CD14-positive monocyte (primary cell): ENCODE measurements around the gene PPP1R10. TPM values are rescaled to one million over a fixed set of nuclear protein-coding genes. Genes with fewer than 3 reads are reported as not detected.

Source experiments
- DNase-seq, 3 donors: peaks; one replicate each; pipeline ENCODE4 v3.0.0-alpha.2; 2011 to 2022
- H2AFZ ChIP-seq: 2 replicates; pipeline ENCODE4 v1.6.0; 2012; ENCODE audit warnings: mild to moderate bottlenecking, low read depth, low read length, inconsistent platforms; ENCODE audit not compliant: insufficient read depth, poor library complexity, severe bottlenecking
- H3K27ac ChIP-seq, 2 donors: 1 replicate in 1 of 2; 2 replicates in 1 of 2; pipeline ENCODE4 v1.5.1; 2012 to 2013; ENCODE audit warnings: low read length in 2 of 2, control low read depth in 1 of 2, inconsistent platforms in 1 of 2, low read depth in 1 of 2, mild to moderate bottlenecking in 1 of 2
- H3K27me3 ChIP-seq, 2 donors: one replicate each; pipeline versions ENCODE4 v1.6.0 to v1.6.1; 2011 to 2013; ENCODE audit warnings: low read length in 2 of 2; ENCODE audit not compliant: control insufficient read depth in 2 of 2, insufficient read depth in 2 of 2
- H3K36me3 ChIP-seq, 2 donors: replicated peaks in 1 of 2; 1 replicate in 1 of 2; 2 replicates in 1 of 2; pipeline versions ENCODE4 v1.5.1 to v1.6.1; 2012 to 2013; ENCODE audit warnings: low read length in 2 of 2, control low read depth in 1 of 2, inconsistent platforms in 1 of 2, mild to moderate bottlenecking in 1 of 2; ENCODE audit not compliant: insufficient read depth in 2 of 2, control insufficient read depth in 1 of 2
- H3K4me1 ChIP-seq, 2 donors: 1 replicate in 1 of 2; 2 replicates in 1 of 2; pipeline versions ENCODE4 v1.5.1 to v1.6.1; 2012 to 2013; ENCODE audit warnings: low read length in 2 of 2, control low read depth in 1 of 2, inconsistent platforms in 1 of 2, mild to moderate bottlenecking in 1 of 2, moderate library complexity in 1 of 2; ENCODE audit not compliant: insufficient read depth in 2 of 2, control insufficient read depth in 1 of 2
- H3K4me2 ChIP-seq: replicated peaks from 2 replicates; pipeline ENCODE3; 2012; ENCODE audit warnings: low read length, moderate library complexity, mild to moderate bottlenecking; ENCODE audit not compliant: poor library complexity, severe bottlenecking; ENCODE audit errors: extremely low read depth
- H3K4me3 ChIP-seq, 3 experiments: fragments of 200-600 bp in 1 of 3; sonication (generic) in 1 of 3; replicated peaks in 1 of 3; 1 replicate in 2 of 3; 2 replicates in 1 of 3; pipeline ENCODE4 v1.5.1; 2011 to 2013; ENCODE audit warnings: low read length in 3 of 3, mild to moderate bottlenecking in 3 of 3, control low read depth in 2 of 3, low read depth in 2 of 3, inconsistent platforms in 1 of 3, moderate library complexity in 1 of 3
- H3K79me2 ChIP-seq: 2 replicates; pipeline ENCODE4 v1.6.0; 2012; ENCODE audit warnings: mild to moderate bottlenecking, control low read depth, inconsistent platforms, low read length, moderate library complexity; ENCODE audit not compliant: insufficient read depth
- H3K9ac ChIP-seq: 2 replicates; pipeline ENCODE4 v1.6.0; 2017; ENCODE audit warnings: low read length, mild to moderate bottlenecking; ENCODE audit not compliant: insufficient read depth, poor library complexity, severe bottlenecking
- H3K9me3 ChIP-seq, 2 donors: replicated peaks in 1 of 2; 1 replicate in 1 of 2; 2 replicates in 1 of 2; pipeline versions ENCODE4 v1.5.1 to v1.6.1; 2012 to 2013; ENCODE audit warnings: low read length in 2 of 2, control low read depth in 1 of 2; ENCODE audit not compliant: control insufficient read depth in 1 of 2, insufficient read depth in 1 of 2
- H4K20me1 ChIP-seq: 2 replicates; pipeline ENCODE4 v1.6.0; 2012; ENCODE audit warnings: mild to moderate bottlenecking, low read length, control low read depth, moderate library complexity; ENCODE audit not compliant: insufficient read depth
- H3K27ac Mint-ChIP-seq, 7 donors: one replicate each; pipeline ENCODE4 v1.8.0; 2020; ENCODE audit warnings: mild to moderate bottlenecking in 7 of 7, mixed read lengths in 7 of 7, moderate library complexity in 6 of 7, inconsistent platforms in 2 of 7
- H3K27me3 Mint-ChIP-seq, 3 donors: one replicate each; pipeline ENCODE4 v1.8.0; 2021 to 2022; ENCODE audit warnings: low read depth in 3 of 3, mild to moderate bottlenecking in 3 of 3, mixed read lengths in 3 of 3, moderate library complexity in 3 of 3, inconsistent platforms in 1 of 3
- H3K36me3 Mint-ChIP-seq, 2 donors: one replicate each; pipeline ENCODE4 v1.8.0; 2020; ENCODE audit warnings: mixed read lengths in 2 of 2, inconsistent platforms in 1 of 2, mild to moderate bottlenecking in 1 of 2
- H3K4me1 Mint-ChIP-seq: one replicate; pipeline ENCODE4 v1.8.0; 2020; ENCODE audit warnings: mild to moderate bottlenecking, mixed read lengths
- H3K4me3 Mint-ChIP-seq, 2 donors: one replicate each; pipeline ENCODE4 v1.8.0; 2020; ENCODE audit warnings: mild to moderate bottlenecking in 2 of 2, mixed read lengths in 2 of 2, moderate library complexity in 1 of 2
- H3K9me3 Mint-ChIP-seq, 7 donors: one replicate each; pipeline ENCODE4 v1.8.0; 2020 to 2022; ENCODE audit warnings: mixed read lengths in 7 of 7, mild to moderate bottlenecking in 6 of 7, moderate library complexity in 6 of 7, inconsistent platforms in 2 of 7
- WGBS: methylation state at CpG from one replicate; pipeline ENCODE4 v1.1.5; 2013; ENCODE audit warnings: missing lambda C conversion rate; ENCODE audit not compliant: insufficient coverage; 5-methylcytosine and 5-hydroxymethylcytosine counted together
- intact Hi-C, 2 donors: fragments of 100-400 bp; cut with micrococcal nuclease; formaldehyde crosslinking; loops; one replicate each; pipeline versions ENCODE4 v1.15.0 to v1.15.1; 2023
- polyA plus RNA-seq, 3 donors: library from polyadenylated mRNA; depleted of rRNA in 1 of 3; unstranded in 2 of 3; stranded (reverse) in 1 of 3; fragments of 300-500 nt in 2 of 3; fragments of >200 nt in 1 of 3; fragmentation: Illumina TruSeq in 2 of 3; gene quantifications; 1 replicate in 2 of 3; 2 replicates in 1 of 3; pipeline ENCODE4 v1.2.3, GENCODE V29; 2012 to 2021
- TF ChIP-seq, protein P1 (sequence below): fragments of 200-600 bp; IDR thresholded peaks from one replicate; pipeline ENCODE4 v1.8.0; 2022; ENCODE audit warnings: antibody characterized with exemption, mild to moderate bottlenecking

The PPP1R10 gene
- polyA plus RNA-seq, 3 donors = 9.5 to 18.3 (median 16.4) TPM

DNA sequence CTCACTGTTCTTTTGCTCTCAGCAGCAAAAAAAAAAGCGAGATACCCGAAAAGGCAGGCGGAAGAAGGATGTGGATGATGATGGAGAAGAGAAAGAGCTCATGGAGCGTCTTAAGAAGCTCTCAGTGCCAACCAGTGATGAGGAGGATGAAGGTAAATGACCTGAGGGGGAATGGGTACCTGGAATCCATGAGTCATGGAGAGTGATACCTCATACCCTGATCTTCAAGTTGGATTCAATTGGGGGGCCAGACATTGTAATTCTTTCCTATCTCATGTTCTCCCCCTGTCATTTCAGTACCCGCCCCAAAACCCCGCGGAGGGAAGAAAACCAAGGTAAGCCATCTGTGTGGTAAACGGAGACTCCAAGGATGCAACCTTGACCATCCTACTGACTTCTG lies 39.0 kb downstream of the PPP1R10 start:
- Histone ChIP-seq H3K27ac (no peak overlapping the region), H3K4me1 (peaks cover under 1 to 6% of the 10 kb centered on the region in 2 donors), H3K4me2 (no peak overlapping the region), H3K27me3 (no peaks in the 10 kb centered on the region), H3K4me3 (no peak overlapping the region), H4K20me1 (peaks cover 46% of the 10 kb centered on the region), H2AFZ (no peak overlapping the region), H3K79me2 (peaks cover 42% of the 10 kb centered on the region), H3K9ac (no peak overlapping the region), H3K9me3 (no peaks in the 10 kb centered on the region), H3K36me3 (peaks cover 60 to 89% of the 10 kb centered on the region in 2 donors)
- H3K27ac Mint-ChIP-seq = no peak overlapping the region
- H3K9me3 Mint-ChIP-seq = no peaks in the 10 kb centered on the region
- TF ChIP-seq, protein P1, sequence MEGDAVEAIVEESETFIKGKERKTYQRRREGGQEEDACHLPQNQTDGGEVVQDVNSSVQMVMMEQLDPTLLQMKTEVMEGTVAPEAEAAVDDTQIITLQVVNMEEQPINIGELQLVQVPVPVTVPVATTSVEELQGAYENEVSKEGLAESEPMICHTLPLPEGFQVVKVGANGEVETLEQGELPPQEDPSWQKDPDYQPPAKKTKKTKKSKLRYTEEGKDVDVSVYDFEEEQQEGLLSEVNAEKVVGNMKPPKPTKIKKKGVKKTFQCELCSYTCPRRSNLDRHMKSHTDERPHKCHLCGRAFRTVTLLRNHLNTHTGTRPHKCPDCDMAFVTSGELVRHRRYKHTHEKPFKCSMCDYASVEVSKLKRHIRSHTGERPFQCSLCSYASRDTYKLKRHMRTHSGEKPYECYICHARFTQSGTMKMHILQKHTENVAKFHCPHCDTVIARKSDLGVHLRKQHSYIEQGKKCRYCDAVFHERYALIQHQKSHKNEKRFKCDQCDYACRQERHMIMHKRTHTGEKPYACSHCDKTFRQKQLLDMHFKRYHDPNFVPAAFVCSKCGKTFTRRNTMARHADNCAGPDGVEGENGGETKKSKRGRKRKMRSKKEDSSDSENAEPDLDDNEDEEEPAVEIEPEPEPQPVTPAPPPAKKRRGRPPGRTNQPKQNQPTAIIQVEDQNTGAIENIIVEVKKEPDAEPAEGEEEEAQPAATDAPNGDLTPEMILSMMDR = no peak
- no peak overlapping the region for H3K4me3 Mint-ChIP-seq
- no peak for DNase-seq
- H3K36me3 Mint-ChIP-seq = peaks cover 71 to 90% of the 10 kb centered on the region in 2 donors
- H3K27me3 Mint-ChIP-seq = no peaks in the 10 kb centered on the region
- intact Hi-C loops = loop anchor here in 1 of 2 donors (5.0 kb wide), 1 partner anchor 34 kb away; no protein-coding TSS in a partner anchor
- peaks cover 10% of the 10 kb centered on the region for H3K4me1 Mint-ChIP-seq
- 100% methylated on average over 4 of the region's 8 CpGs for WGBS

DNA sequence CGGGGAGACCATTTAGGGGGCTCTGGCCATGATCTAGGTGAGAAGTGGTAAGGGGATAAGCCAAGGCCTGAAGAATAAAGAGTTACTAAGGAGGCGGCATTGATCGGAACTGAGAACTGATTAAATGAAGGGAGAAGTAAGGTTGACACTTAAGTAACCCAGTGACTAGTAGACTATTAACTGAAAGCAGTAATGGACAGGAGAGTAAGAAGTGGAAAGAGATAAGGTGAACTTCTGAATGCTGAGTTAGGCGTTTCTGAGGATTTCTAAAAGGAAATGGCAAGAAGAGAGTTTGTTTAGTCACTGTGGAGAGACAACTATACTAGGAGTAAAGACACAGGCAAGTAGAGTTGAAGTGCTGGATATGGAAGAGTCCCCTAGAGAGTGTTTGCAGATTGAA lies 43.9 kb downstream of the PPP1R10 start:
- intact Hi-C loops = no loop called here
- Mint-ChIP-seq H3K27ac (peak overlapping the region in 2 of 7 donors; percentile 42 to 48), H3K36me3 (peaks cover 28 to 40% of the 10 kb centered on the region in 2 donors), H3K27me3 (peaks cover 1 to 5% (median 2%) of the 10 kb centered on the region in 3 donors), H3K4me1 (peaks cover 40% of the 10 kb centered on the region), H3K4me3 (no peak overlapping the region), H3K9me3 (no peaks in the 10 kb centered on the region)
- Histone ChIP-seq H3K9me3 (no peaks in the 10 kb centered on the region), H4K20me1 (peaks cover 61% of the 10 kb centered on the region), H3K9ac (no peak overlapping the region), H3K4me2 (no peak overlapping the region), H3K27me3 (no peaks in the 10 kb centered on the region), H3K4me1 (peaks cover 23 to 33% of the 10 kb centered on the region in 2 donors), H3K4me3 (no peak overlapping the region), H3K27ac (peak overlapping the region in 1 of 2 donors; percentile 2), H2AFZ (no peak overlapping the region), H3K79me2 (peaks cover 60% of the 10 kb centered on the region), H3K36me3 (peaks cover 17 to 40% of the 10 kb centered on the region in 2 donors)
- no peak for DNase-seq
- TF ChIP-seq, protein P1 = no peak
- WGBS = 57% methylated on average over 4 of the region's 4 CpGs
